Mesendoderm (in vitro differentiated cells): ENCODE data around the gene GLYATL2.

Source experiments
- DNase-seq: peaks from one replicate; pipeline ENCODE4 v3.0.0; 2013
- H2AK5ac ChIP-seq: 2 replicates; pipeline ENCODE4 v1.6.1; 2013; ENCODE audit warnings: low read length, inconsistent platforms
- H2BK120ac ChIP-seq: 2 replicates; pipeline ENCODE4 v1.6.1; 2013; ENCODE audit warnings: low read depth, mild to moderate bottlenecking, low read length, moderate library complexity, mixed read lengths
- H2BK15ac ChIP-seq: replicated peaks from 2 replicates; pipeline ENCODE4 v1.6.1; 2013; ENCODE audit warnings: low read depth, mild to moderate bottlenecking, moderate library complexity
- H2BK5ac ChIP-seq: 2 replicates; pipeline ENCODE4 v1.6.1; 2013; ENCODE audit warnings: low read length, inconsistent platforms
- H3K18ac ChIP-seq: 2 replicates; pipeline ENCODE4 v1.6.1; 2013; ENCODE audit warnings: mild to moderate bottlenecking, low read length, mixed read lengths
- H3K23ac ChIP-seq: one replicate; pipeline ENCODE4 v1.6.1; 2013; ENCODE audit warnings: low read length
- H3K27ac ChIP-seq: 2 replicates; pipeline ENCODE4 v1.5.1; 2013; ENCODE audit warnings: low read depth, mild to moderate bottlenecking, inconsistent platforms, low read length, moderate library complexity
- H3K27me3 ChIP-seq: 2 replicates; pipeline ENCODE4 v1.6.1; 2013; ENCODE audit warnings: low read length, control low read depth, mild to moderate bottlenecking, inconsistent platforms; ENCODE audit not compliant: insufficient read depth, poor library complexity
- H3K36me3 ChIP-seq: 2 replicates; pipeline ENCODE4 v1.6.1; 2013; ENCODE audit warnings: low read length, inconsistent platforms; ENCODE audit not compliant: control insufficient read depth, insufficient read depth
- H3K4ac ChIP-seq: one replicate; pipeline ENCODE4 v1.6.1; 2013; ENCODE audit warnings: low read depth, mild to moderate bottlenecking, low read length, moderate library complexity
- H3K4me1 ChIP-seq: 2 replicates; pipeline ENCODE4 v1.6.1; 2013; ENCODE audit warnings: low read depth, low read length, inconsistent platforms; ENCODE audit not compliant: control insufficient read depth
- H3K4me2 ChIP-seq: 2 replicates; pipeline ENCODE4 v1.6.1; 2013; ENCODE audit warnings: low read length
- H3K4me3 ChIP-seq: 2 replicates; pipeline ENCODE4 v1.5.1; 2013; ENCODE audit warnings: mild to moderate bottlenecking, low read length
- H3K56ac ChIP-seq: one replicate; pipeline ENCODE4 v1.6.1; 2013; ENCODE audit warnings: low read length
- H3K79me1 ChIP-seq: 2 replicates; pipeline ENCODE4 v1.6.1; 2013; ENCODE audit warnings: low read length, inconsistent platforms
- H3K79me2 ChIP-seq: 2 replicates; pipeline ENCODE4 v1.6.1; 2013; ENCODE audit warnings: mild to moderate bottlenecking, low read length; ENCODE audit not compliant: control insufficient read depth, insufficient read depth
- H3K9ac ChIP-seq: 2 replicates; pipeline ENCODE4 v1.6.1; 2013; ENCODE audit warnings: low read length, inconsistent platforms
- H4K5ac ChIP-seq: one replicate; pipeline ENCODE4 v1.6.1; 2013; ENCODE audit warnings: low read length
- H4K8ac ChIP-seq: one replicate; pipeline ENCODE4 v1.6.1; 2013; ENCODE audit warnings: low read depth, mild to moderate bottlenecking, control low read depth, low read length, moderate library complexity
- WGBS: extraction: QIAGEN DNeasy Blood & Tissue Kit; methylation state at CpG from one replicate; pipeline ENCODE4 v1.1.7; 2013; ENCODE audit warnings: low lambda C conversion rate, missing lambda C conversion rate; ENCODE audit not compliant: insufficient coverage; ENCODE audit errors: extremely low coverage; 5-methylcytosine and 5-hydroxymethylcytosine counted together

The GLYATL2 gene

GRCh38 chr11:58845386-58845785, 882 bp upstream of the GLYATL2 start:
- no peak overlapping the region for H4K5ac ChIP-seq
- no peak overlapping the region for H3K4ac ChIP-seq
- H3K27ac ChIP-seq = no peak overlapping the region
- H3K4me2 ChIP-seq = no peak overlapping the region
- H3K4me3 ChIP-seq = no peak overlapping the region
- no peak overlapping the region for H2BK5ac ChIP-seq
- no peak overlapping the region for H2BK15ac ChIP-seq
- H3K79me1 ChIP-seq = no peaks in the 10 kb centered on the region
- H3K9ac ChIP-seq = no peak overlapping the region
- DNase-seq = no peak
- H3K79me2 ChIP-seq = no peaks in the 10 kb centered on the region
- WGBS = no CpG with 5 or more reads among the region's 3 CpGs
- H3K23ac ChIP-seq = no peak overlapping the region
- H3K4me1 ChIP-seq = no peaks in the 10 kb centered on the region
- H3K56ac ChIP-seq = no peak overlapping the region
- H3K27me3 ChIP-seq = no peaks in the 10 kb centered on the region
- H2AK5ac ChIP-seq = no peak overlapping the region
- H2BK120ac ChIP-seq = no peak overlapping the region
- no peaks in the 10 kb centered on the region for H3K36me3 ChIP-seq
- no peak overlapping the region for H3K18ac ChIP-seq
- H4K8ac ChIP-seq = no peak overlapping the region

- H3K79me1 ChIP-seq = no peaks in the 10 kb centered on the region
- no peak overlapping the region for H2BK120ac ChIP-seq
- H2BK5ac ChIP-seq = no peak overlapping the region
- WGBS = no CpG with 5 or more reads among the region's 5 CpGs
- no peak overlapping the region for H3K9ac ChIP-seq
- no peak overlapping the region for H4K5ac ChIP-seq
- no peak overlapping the region for H3K56ac ChIP-seq
- no peak overlapping the region for H3K4ac ChIP-seq
- no peak overlapping the region for H2BK15ac ChIP-seq
- H3K36me3 ChIP-seq = no peaks in the 10 kb centered on the region
- H3K23ac ChIP-seq = no peak overlapping the region
- no peak for DNase-seq
- no peak overlapping the region for H2AK5ac ChIP-seq
- H3K4me2 ChIP-seq = no peak overlapping the region
- no peaks in the 10 kb centered on the region for H3K4me1 ChIP-seq
- H3K79me2 ChIP-seq = no peaks in the 10 kb centered on the region
- no peak overlapping the region for H3K27ac ChIP-seq
- H3K27me3 ChIP-seq = no peaks in the 10 kb centered on the region
- no peak overlapping the region for H3K18ac ChIP-seq
- H3K4me3 ChIP-seq = no peak overlapping the region
- no peak overlapping the region for H4K8ac ChIP-seq
These were observed 6.7 kb downstream of the GLYATL2 start for GRCh38 chr11:58837707-58838388.

- H3K4me3 ChIP-seq = no peak overlapping the region
- no peak overlapping the region for H2AK5ac ChIP-seq
- no peak overlapping the region for H3K4ac ChIP-seq
- no peaks in the 10 kb centered on the region for H3K79me2 ChIP-seq
- no peak overlapping the region for H3K9ac ChIP-seq
- no peak overlapping the region for H4K8ac ChIP-seq
- no peaks in the 10 kb centered on the region for H3K36me3 ChIP-seq
- no peak overlapping the region for H3K27ac ChIP-seq
- H2BK15ac ChIP-seq = no peak overlapping the region
- no CpG with 5 or more reads among the region's 1 CpG for WGBS
- H3K27me3 ChIP-seq = no peaks in the 10 kb centered on the region
- DNase-seq = peak; percentile 46
- H3K18ac ChIP-seq = no peak overlapping the region
- H3K4me1 ChIP-seq = no peaks in the 10 kb centered on the region
- no peak overlapping the region for H3K56ac ChIP-seq
- no peak overlapping the region for H4K5ac ChIP-seq
- H2BK5ac ChIP-seq = no peak overlapping the region
- H3K79me1 ChIP-seq = no peaks in the 10 kb centered on the region
- no peak overlapping the region for H2BK120ac ChIP-seq
- H3K23ac ChIP-seq = no peak overlapping the region
- no peak overlapping the region for H3K4me2 ChIP-seq
These were observed 12.4 kb downstream of the GLYATL2 start for GRCh38 chr11:58832056-58832645.

- no peak overlapping the region for H3K23ac ChIP-seq
- no peak overlapping the region for H3K4ac ChIP-seq
- no peak overlapping the region for H2AK5ac ChIP-seq
- H3K18ac ChIP-seq = no peak overlapping the region
- H3K79me2 ChIP-seq = no peaks in the 10 kb centered on the region
- H4K8ac ChIP-seq = no peak overlapping the region
- H4K5ac ChIP-seq = no peak overlapping the region
- no peak overlapping the region for H3K9ac ChIP-seq
- H3K36me3 ChIP-seq = no peaks in the 10 kb centered on the region
- H3K27ac ChIP-seq = no peak overlapping the region
- H3K56ac ChIP-seq = no peak overlapping the region
- H3K4me1 ChIP-seq = no peaks in the 10 kb centered on the region
- H3K79me1 ChIP-seq = no peaks in the 10 kb centered on the region
- DNase-seq = no peak
- H2BK120ac ChIP-seq = no peak overlapping the region
- no peak overlapping the region for H2BK5ac ChIP-seq
- H3K4me3 ChIP-seq = no peak overlapping the region
- no peak overlapping the region for H2BK15ac ChIP-seq
- WGBS = no CpG with 5 or more reads among the region's 31 CpGs
- H3K4me2 ChIP-seq = no peak overlapping the region
- H3K27me3 ChIP-seq = no peaks in the 10 kb centered on the region
These were observed 13.7 kb downstream of the GLYATL2 start for GRCh38 chr11:58830673-58831301.

- Histone ChIP-seq H2BK120ac (no peak overlapping the region), H3K4me1 (no peaks in the 10 kb centered on the region), H3K79me1 (no peaks in the 10 kb centered on the region), H2BK15ac (no peak overlapping the region), H3K18ac (no peak overlapping the region), H3K4me3 (no peak overlapping the region), H3K79me2 (no peaks in the 10 kb centered on the region), H3K23ac (no peak overlapping the region), H3K4me2 (no peak overlapping the region), H2AK5ac (no peak overlapping the region), H2BK5ac (no peak overlapping the region), H4K8ac (no peak overlapping the region), H3K4ac (no peak overlapping the region), H3K27me3 (no peaks in the 10 kb centered on the region), H3K27ac (no peak overlapping the region), H3K36me3 (no peaks in the 10 kb centered on the region), H3K56ac (no peak overlapping the region), H3K9ac (no peak overlapping the region), H4K5ac (no peak overlapping the region)
- no peak for DNase-seq
These were observed 14.7 kb downstream of the GLYATL2 start for GRCh38 chr11:58829786-58830185.
